Vagina (tissue), 2 donors: ENCODE measurements around the gene COBL. TPM values are rescaled to one million over a fixed set of nuclear protein-coding genes. Genes with fewer than 3 reads are reported as not detected.

Experiments
- DNase-seq, 2 donors: peaks; one replicate each; pipeline ENCODE4 v3.0.0-alpha.2; 2017; ENCODE audit errors: extremely low spot score in 2 of 2
- H3K27ac ChIP-seq: fragments of 200-600 bp; sonication (generic); one replicate; pipeline ENCODE4 v1.5.1; 2019
- H3K27me3 ChIP-seq: fragments of 200-600 bp; sonication (generic); one replicate; pipeline ENCODE4 v1.5.1; 2019
- H3K36me3 ChIP-seq, 2 donors: fragments of 200-600 bp; sonication (generic); one replicate each; pipeline ENCODE4 v1.5.1; 2017 to 2019
- H3K4me1 ChIP-seq: fragments of 200-600 bp; sonication (generic); one replicate; pipeline ENCODE4 v1.5.1; 2019
- H3K4me3 ChIP-seq, 2 donors: fragments of 200-600 bp; sonication (generic); 1 replicate in 1 of 2; 2 replicates in 1 of 2; pipeline ENCODE4 v1.5.1; 2016 to 2019
- H3K9me3 ChIP-seq: fragments of 200-600 bp; sonication (generic); one replicate; pipeline ENCODE4 v1.5.1; 2019
- POLR2A ChIP-seq, 2 donors: fragments of 450-650 bp; IDR thresholded peaks; one replicate each; pipeline ENCODE4 v1.6.1; 2017; ENCODE audit warnings: antibody characterized with exemption in 2 of 2, mild to moderate bottlenecking in 2 of 2, moderate library complexity in 2 of 2
- POLR2AphosphoS5 ChIP-seq, 2 donors: sonication (generic); formaldehyde crosslinking; IDR thresholded peaks; one replicate each; pipeline ENCODE4 v1.9.0; 2017; ENCODE audit warnings: antibody characterized with exemption in 2 of 2, mild to moderate bottlenecking in 2 of 2, low read depth in 1 of 2; ENCODE audit not compliant: insufficient read depth in 1 of 2
- intact Hi-C: fragments of 100-400 bp; cut with DNase I; formaldehyde crosslinking; loops from one replicate; pipeline ENCODE4 v1.15.1; 2023
- total RNA-seq: library from RNA; depleted of rRNA; stranded (reverse); fragments of >200 nt; gene quantifications from one replicate; pipeline ENCODE4 v1.2.3, GENCODE V29; 2016
- TF ChIP-seq, protein P1 (sequence below), 3 experiments: fragments of 450-650 bp in 2 of 3; fragments of 200-600 bp in 1 of 3; sonication (generic) in 1 of 3; IDR thresholded peaks; one replicate each; pipeline ENCODE4 v1.5.1; 2017 to 2019; ENCODE audit warnings: antibody characterized with exemption in 3 of 3, mild to moderate bottlenecking in 2 of 3, moderate library complexity in 2 of 3

COBL gene
- total RNA-seq, 1 donor from 2014 or later, result 9.3 TPM

DNA sequence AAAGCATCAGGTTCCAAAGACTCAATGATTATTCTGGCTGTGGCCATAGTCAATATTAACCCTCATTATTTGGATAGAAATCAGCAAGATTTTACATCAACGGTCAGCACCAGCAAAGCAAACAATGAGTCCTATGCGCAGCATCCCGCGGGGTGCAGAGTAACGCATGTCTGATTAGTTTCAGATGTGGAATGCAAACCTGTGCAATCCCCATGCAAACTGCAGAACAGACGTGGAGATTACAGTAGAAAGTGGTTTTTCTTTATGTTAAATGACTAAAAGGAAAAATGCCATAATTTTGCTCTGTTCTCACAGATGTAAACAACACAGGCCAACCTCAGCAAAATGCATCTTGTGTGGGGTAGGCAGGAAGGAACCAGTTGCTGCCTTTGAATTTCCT is 275.8 kb downstream of the COBL start:
- no peak for DNase-seq

DNA sequence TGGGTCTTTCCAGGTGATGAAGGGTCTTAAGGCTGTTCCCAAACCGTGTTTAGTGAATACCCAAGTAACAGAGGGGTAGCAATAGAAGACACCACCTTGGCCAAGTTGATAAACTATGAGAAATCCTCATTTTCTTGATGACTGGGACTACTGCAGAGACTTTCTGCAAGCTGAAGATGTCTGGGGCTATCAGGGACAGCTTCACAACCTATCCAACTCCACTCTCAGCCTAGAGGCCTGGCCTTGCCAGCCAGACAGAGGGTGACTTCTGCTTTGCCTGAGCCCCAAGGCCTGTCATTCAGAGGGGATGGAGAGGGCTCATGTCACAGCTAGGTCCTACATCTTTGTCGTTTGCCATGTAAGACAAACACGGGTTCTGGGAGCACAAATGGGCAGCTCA is 278.0 kb downstream of the COBL start:
- Histone ChIP-seq H3K4me1 (no peaks in the 10 kb centered on the region), H3K27ac (no peak overlapping the region), H3K4me3 (no peak overlapping the region), H3K9me3 (no peaks in the 10 kb centered on the region), H3K27me3 (no peaks in the 10 kb centered on the region), H3K36me3 (no peaks in the 10 kb centered on the region)
- no peak for DNase-seq
- TF ChIP-seq, protein P1, sequence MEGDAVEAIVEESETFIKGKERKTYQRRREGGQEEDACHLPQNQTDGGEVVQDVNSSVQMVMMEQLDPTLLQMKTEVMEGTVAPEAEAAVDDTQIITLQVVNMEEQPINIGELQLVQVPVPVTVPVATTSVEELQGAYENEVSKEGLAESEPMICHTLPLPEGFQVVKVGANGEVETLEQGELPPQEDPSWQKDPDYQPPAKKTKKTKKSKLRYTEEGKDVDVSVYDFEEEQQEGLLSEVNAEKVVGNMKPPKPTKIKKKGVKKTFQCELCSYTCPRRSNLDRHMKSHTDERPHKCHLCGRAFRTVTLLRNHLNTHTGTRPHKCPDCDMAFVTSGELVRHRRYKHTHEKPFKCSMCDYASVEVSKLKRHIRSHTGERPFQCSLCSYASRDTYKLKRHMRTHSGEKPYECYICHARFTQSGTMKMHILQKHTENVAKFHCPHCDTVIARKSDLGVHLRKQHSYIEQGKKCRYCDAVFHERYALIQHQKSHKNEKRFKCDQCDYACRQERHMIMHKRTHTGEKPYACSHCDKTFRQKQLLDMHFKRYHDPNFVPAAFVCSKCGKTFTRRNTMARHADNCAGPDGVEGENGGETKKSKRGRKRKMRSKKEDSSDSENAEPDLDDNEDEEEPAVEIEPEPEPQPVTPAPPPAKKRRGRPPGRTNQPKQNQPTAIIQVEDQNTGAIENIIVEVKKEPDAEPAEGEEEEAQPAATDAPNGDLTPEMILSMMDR (IDR thresholded peaks at IDR 0.05), result no peak
- TF ChIP-seq POLR2AphosphoS5 (IDR thresholded peaks at IDR 0.05; ENCODE audit: insufficient read depth in 1 of 2, low read depth in 1 of 2), result no peak
- no peak for TF ChIP-seq POLR2A (IDR thresholded peaks at IDR 0.05)
- intact Hi-C loops, result no loop called here

More for the DNA sequence above, 275.8 kb downstream of the COBL start:
- H3K4me3 ChIP-seq, result no peak overlapping the region
- H3K9me3 ChIP-seq, result no peaks in the 10 kb centered on the region
- no peaks in the 10 kb centered on the region for H3K36me3 ChIP-seq
- TF ChIP-seq POLR2A (IDR thresholded peaks at IDR 0.05) (no peak), POLR2AphosphoS5 (IDR thresholded peaks at IDR 0.05; ENCODE audit: insufficient read depth in 1 of 2, low read depth in 1 of 2) (no peak)
- TF ChIP-seq, protein P1 (IDR thresholded peaks at IDR 0.05), result no peak
- intact Hi-C loops, result no loop called here
- H3K4me1 ChIP-seq, result no peaks in the 10 kb centered on the region
- H3K27me3 ChIP-seq, result no peaks in the 10 kb centered on the region
- H3K27ac ChIP-seq, result no peak overlapping the region

DNA sequence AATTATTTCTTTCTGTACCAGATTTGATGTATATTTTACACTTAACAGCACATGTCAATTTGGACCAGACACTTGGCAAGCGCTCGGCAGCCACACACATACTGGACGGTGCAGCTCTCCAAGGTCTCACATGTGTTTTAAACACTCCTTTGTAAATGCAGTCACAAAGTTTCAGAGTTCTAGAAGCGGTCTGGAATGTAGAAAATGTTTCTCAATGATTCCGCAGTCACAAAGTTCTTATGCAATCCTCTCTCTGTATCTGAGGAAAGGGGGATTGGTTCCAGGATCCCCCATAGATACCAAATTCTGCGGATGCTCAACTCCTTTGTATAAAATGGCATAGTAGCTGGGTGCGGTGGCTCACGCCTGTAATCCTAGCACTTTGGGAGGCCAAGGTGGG is 280.9 kb downstream of the COBL start:
- no peak for DNase-seq
- no peak for TF ChIP-seq POLR2AphosphoS5 (IDR thresholded peaks at IDR 0.05; ENCODE audit: insufficient read depth in 1 of 2, low read depth in 1 of 2)
- TF ChIP-seq, protein P1 (IDR thresholded peaks at IDR 0.05), result no peak
- TF ChIP-seq POLR2A (IDR thresholded peaks at IDR 0.05), result no peak
- no peak overlapping the region for H3K27ac ChIP-seq
- intact Hi-C loops, result no loop called here
- H3K4me1 ChIP-seq, result no peaks in the 10 kb centered on the region
- no peak overlapping the region for H3K4me3 ChIP-seq
- no peaks in the 10 kb centered on the region for H3K36me3 ChIP-seq
- H3K9me3 ChIP-seq, result no peaks in the 10 kb centered on the region
- H3K27me3 ChIP-seq, result no peaks in the 10 kb centered on the region

DNA sequence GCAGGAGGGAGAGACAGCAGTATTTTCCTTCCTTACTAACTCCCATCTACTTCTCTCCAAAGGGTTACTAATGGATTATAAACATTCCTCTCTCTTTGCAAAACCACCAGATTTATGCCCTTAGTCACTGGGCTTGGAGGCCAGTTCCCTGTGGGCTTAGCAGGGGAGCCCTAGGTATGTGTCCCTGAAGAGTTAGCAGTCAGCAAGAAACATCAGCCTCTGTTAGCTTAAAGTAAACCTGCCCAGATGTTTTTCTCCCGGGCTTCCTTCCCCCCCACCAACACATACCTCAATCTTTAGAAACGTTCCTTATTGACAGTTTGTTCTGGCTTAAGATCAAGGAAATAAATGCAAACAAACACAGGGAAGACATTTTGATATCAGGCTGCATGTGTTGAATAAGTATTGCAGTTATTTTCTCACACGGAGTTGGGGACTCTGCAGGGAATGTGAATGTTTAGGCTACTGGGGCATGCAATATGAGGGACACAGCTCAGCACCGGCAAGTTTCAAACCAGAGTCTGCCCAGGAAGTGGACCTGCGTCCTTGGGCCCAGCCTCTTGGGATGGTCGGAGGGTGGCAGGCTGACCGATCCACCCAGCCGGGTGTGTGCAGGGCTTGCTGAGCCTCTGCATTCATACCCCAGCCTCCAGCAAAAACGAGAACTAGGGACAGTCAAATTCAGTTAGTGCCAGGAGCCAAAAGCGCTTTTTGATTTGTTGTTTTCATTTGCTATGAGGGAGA is 281.9 kb downstream of the COBL start:
- no peaks in the 10 kb centered on the region for H3K36me3 ChIP-seq
- intact Hi-C loops, result no loop called here
- H3K27ac ChIP-seq, result no peak overlapping the region

More for the DNA sequence above, 281.9 kb downstream of the COBL start:
- no peaks in the 10 kb centered on the region for H3K9me3 ChIP-seq
- DNase-seq, result no peak
- no peaks in the 10 kb centered on the region for H3K27me3 ChIP-seq
- no peaks in the 10 kb centered on the region for H3K4me1 ChIP-seq
- no peak overlapping the region for H3K4me3 ChIP-seq
- TF ChIP-seq POLR2A (IDR thresholded peaks at IDR 0.05) (no peak), POLR2AphosphoS5 (IDR thresholded peaks at IDR 0.05; ENCODE audit: insufficient read depth in 1 of 2, low read depth in 1 of 2) (no peak)
- TF ChIP-seq, protein P1 (IDR thresholded peaks at IDR 0.05), result no peak
